PC-3 (cell line): ENCODE results near the gene GHITM.

ENCODE experiments used
- EZH2 ChIP-seq: fragments of 300-600 bp; sonication (generic); IDR thresholded peaks from one replicate; pipeline ENCODE4 v1.6.1; 2017; ENCODE audit warnings: antibody characterized with exemption, mild to moderate bottlenecking, low read length; ENCODE audit not compliant: unreplicated experiment
- EZH2phosphoT487 ChIP-seq: fragments of 300-600 bp; sonication (generic); IDR thresholded peaks from 2 replicates; pipeline ENCODE4 v1.6.1; 2018; ENCODE audit warnings: mild to moderate bottlenecking, antibody characterized with exemption, low read length, borderline replicate concordance
- TF ChIP-seq, protein P1 (sequence below): fragments of 300-600 bp; sonication (generic); conservative IDR thresholded peaks from 2 replicates; pipeline ENCODE4 v1.5.1; 2017; ENCODE audit warnings: antibody characterized with exemption, low read depth, mild to moderate bottlenecking, low read length

DNA sequence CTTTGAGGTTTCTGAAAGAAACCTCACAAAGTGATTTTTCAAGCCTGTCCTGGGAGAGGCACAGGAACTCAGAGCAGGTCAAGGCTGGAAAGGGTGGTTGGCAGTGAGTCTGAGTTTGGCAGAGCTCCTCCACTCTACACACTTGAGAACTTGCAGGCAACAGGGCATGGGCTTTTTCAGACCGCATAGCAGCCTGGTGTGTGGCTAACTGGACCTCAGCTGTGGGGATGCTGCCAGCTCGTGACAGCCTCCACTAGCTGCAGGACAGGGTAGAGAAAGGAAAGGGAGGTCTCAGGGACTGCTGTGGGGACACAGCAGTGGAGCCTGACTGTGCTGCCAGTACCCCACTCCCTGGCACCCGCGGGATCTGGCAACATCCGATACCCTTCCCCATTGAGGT is 57.6 kb downstream of the GHITM start:
- TF ChIP-seq, protein P1, sequence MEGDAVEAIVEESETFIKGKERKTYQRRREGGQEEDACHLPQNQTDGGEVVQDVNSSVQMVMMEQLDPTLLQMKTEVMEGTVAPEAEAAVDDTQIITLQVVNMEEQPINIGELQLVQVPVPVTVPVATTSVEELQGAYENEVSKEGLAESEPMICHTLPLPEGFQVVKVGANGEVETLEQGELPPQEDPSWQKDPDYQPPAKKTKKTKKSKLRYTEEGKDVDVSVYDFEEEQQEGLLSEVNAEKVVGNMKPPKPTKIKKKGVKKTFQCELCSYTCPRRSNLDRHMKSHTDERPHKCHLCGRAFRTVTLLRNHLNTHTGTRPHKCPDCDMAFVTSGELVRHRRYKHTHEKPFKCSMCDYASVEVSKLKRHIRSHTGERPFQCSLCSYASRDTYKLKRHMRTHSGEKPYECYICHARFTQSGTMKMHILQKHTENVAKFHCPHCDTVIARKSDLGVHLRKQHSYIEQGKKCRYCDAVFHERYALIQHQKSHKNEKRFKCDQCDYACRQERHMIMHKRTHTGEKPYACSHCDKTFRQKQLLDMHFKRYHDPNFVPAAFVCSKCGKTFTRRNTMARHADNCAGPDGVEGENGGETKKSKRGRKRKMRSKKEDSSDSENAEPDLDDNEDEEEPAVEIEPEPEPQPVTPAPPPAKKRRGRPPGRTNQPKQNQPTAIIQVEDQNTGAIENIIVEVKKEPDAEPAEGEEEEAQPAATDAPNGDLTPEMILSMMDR: no peak
- TF ChIP-seq EZH2 (no peak), EZH2phosphoT487 (no peak)
